HepG2 (cell line): ENCODE results near the gene GRB2. TPM values are rescaled to one million over a fixed set of nuclear protein-coding genes. Genes with fewer than 3 reads are reported as not detected.

Experiments used
- AGO1 ChIP-seq: fragments of 200-400 bp; formaldehyde crosslinking; IDR thresholded peaks from 2 replicates; pipeline ENCODE4 v1.6.1; 2017; ENCODE audit warnings: mild to moderate bottlenecking, low read depth, low read length, moderate library complexity; ENCODE audit not compliant: poor library complexity, severe bottlenecking
- BRCA1 ChIP-seq: sonication (generic); formaldehyde crosslinking; IDR thresholded peaks from 2 replicates; pipeline ENCODE4 v1.4.0; 2020; ENCODE audit warnings: missing genetic modification reagents
- DNMT1 ChIP-seq: sonication (generic); formaldehyde crosslinking; IDR thresholded peaks from 2 replicates; pipeline ENCODE4 v1.5.1; 2020; ENCODE audit warnings: mild to moderate bottlenecking, missing genetic modification reagents
- EHMT2 ChIP-seq: fragments of 200-600 bp; sonication (generic); IDR thresholded peaks from 2 replicates; pipeline ENCODE4 v1.7.0; 2017; ENCODE audit warnings: antibody characterized with exemption, low read depth, low read length, borderline replicate concordance
- FOXO1 ChIP-seq: sonication (generic); formaldehyde crosslinking; IDR thresholded peaks from 2 replicates; pipeline ENCODE4 v1.4.0; 2020; ENCODE audit warnings: missing genetic modification reagents
- GTF3A ChIP-seq: sonication (generic); formaldehyde crosslinking; conservative IDR thresholded peaks from 2 replicates; pipeline ENCODE4 v1.4.0; 2020; ENCODE audit warnings: mild to moderate bottlenecking, missing genetic modification reagents
- HOXA3 ChIP-seq: sonication (generic); formaldehyde crosslinking; IDR thresholded peaks from 2 replicates; pipeline ENCODE4 v1.5.0; 2020; ENCODE audit warnings: missing genetic modification reagents
- IRX3 ChIP-seq: sonication (generic); formaldehyde crosslinking; IDR thresholded peaks from 2 replicates; pipeline ENCODE4 v1.8.1; 2023; ENCODE audit warnings: mild to moderate bottlenecking, low read depth, missing genetic modification reagents, borderline replicate concordance
- JDP2 ChIP-seq: sonication (generic); formaldehyde crosslinking; IDR thresholded peaks from 2 replicates; pipeline ENCODE4 v1.8.1; 2022; ENCODE audit warnings: missing genetic modification reagents, borderline replicate concordance
- POLR2A ChIP-seq, 2 experiments: IDR thresholded peaks; 2 replicates each; pipeline ENCODE4 v1.6.1; 2011; ENCODE audit warnings: low read depth in 2 of 2, low read length in 2 of 2, mild to moderate bottlenecking in 1 of 2, moderate library complexity in 1 of 2; ENCODE audit not compliant: insufficient read depth in 1 of 2
- RORA ChIP-seq: sonication (generic); formaldehyde crosslinking; IDR thresholded peaks from 2 replicates; pipeline ENCODE4 v1.5.0; 2020; ENCODE audit warnings: mild to moderate bottlenecking, missing genetic modification reagents, moderate library complexity
- SMARCC2 ChIP-seq: fragments of 450-650 bp; IDR thresholded peaks from 2 replicates; pipeline ENCODE4 v1.6.1; 2017; ENCODE audit warnings: antibody characterized with exemption, mild to moderate bottlenecking
- ZKSCAN8 ChIP-seq: IDR thresholded peaks from 2 replicates; pipeline ENCODE4 v1.6.1; 2016; ENCODE audit warnings: borderline replicate concordance, missing genetic modification reagents, missing compliant biosample characterization
- ZNF367 ChIP-seq: sonication (generic); formaldehyde crosslinking; IDR thresholded peaks from 2 replicates; pipeline ENCODE4 v1.4.0; 2020; ENCODE audit warnings: missing genetic modification reagents, borderline replicate concordance
- ZNF501 ChIP-seq: sonication (generic); formaldehyde crosslinking; IDR thresholded peaks from 2 replicates; pipeline ENCODE4 v1.5.1; 2020; ENCODE audit warnings: mild to moderate bottlenecking, moderate library complexity, missing genetic modification reagents
- ZNF550 ChIP-seq: sonication (generic); formaldehyde crosslinking; IDR thresholded peaks from 2 replicates; pipeline ENCODE4 v1.4.0; 2020; ENCODE audit warnings: mild to moderate bottlenecking, missing genetic modification reagents, borderline replicate concordance
- ZNF672 ChIP-seq: sonication (generic); formaldehyde crosslinking; IDR thresholded peaks from 2 replicates; pipeline ENCODE4 v1.8.1; 2022; ENCODE audit warnings: missing genetic modification reagents
- ZNF816 ChIP-seq: sonication (generic); formaldehyde crosslinking; IDR thresholded peaks from 2 replicates; pipeline ENCODE4 v1.8.0; 2022; ENCODE audit warnings: missing genetic modification reagents, mild to moderate bottlenecking, borderline replicate concordance
- polyA plus RNA-seq, 8 experiments: library from polyadenylated mRNA; depleted of rRNA in 3 of 8; stranded (reverse) in 7 of 8; unstranded in 1 of 8; fragments of >200 nt; fragmentation: Illumina TruSeq in 4 of 8; extraction: Trizol in 4 of 8; gene quantifications; 2 replicates each; pipeline versions ENCODE4 v1.2.1 to v1.2.3, GENCODE V29; 2011 to 2016; ENCODE audit warnings: low read depth in 4 of 8, missing spikeins in 1 of 8, mixed read lengths in 1 of 8; ENCODE audit not compliant: insufficient read depth in 1 of 8
- total RNA-seq, 5 experiments: library from RNA; depleted of rRNA; stranded (reverse); fragments of >200 nt; fragmentation: Illumina TruSeq; extraction: Trizol; gene quantifications; 2 replicates each; pipeline ENCODE4 v1.2.3, GENCODE V29; 2016; ENCODE audit warnings: low read depth in 1 of 5
- TF ChIP-seq, protein P1 (sequence below): sonication (generic); formaldehyde crosslinking; IDR thresholded peaks from 2 replicates; pipeline ENCODE4 v1.4.0; 2020; ENCODE audit warnings: missing genetic modification reagents, borderline replicate concordance
- TF ChIP-seq, protein P2 (sequence below): sonication (generic); formaldehyde crosslinking; IDR thresholded peaks from 2 replicates; pipeline ENCODE4 v1.5.0; 2020; ENCODE audit warnings: mild to moderate bottlenecking, missing genetic modification reagents

The GRB2 gene
- total and polyA plus RNA-seq, 2 of the 13 experiments (the other 11 are each of a cell fraction or from before 2014, with no cell fraction given) = 84.6 to 92.3 TPM

DNA sequence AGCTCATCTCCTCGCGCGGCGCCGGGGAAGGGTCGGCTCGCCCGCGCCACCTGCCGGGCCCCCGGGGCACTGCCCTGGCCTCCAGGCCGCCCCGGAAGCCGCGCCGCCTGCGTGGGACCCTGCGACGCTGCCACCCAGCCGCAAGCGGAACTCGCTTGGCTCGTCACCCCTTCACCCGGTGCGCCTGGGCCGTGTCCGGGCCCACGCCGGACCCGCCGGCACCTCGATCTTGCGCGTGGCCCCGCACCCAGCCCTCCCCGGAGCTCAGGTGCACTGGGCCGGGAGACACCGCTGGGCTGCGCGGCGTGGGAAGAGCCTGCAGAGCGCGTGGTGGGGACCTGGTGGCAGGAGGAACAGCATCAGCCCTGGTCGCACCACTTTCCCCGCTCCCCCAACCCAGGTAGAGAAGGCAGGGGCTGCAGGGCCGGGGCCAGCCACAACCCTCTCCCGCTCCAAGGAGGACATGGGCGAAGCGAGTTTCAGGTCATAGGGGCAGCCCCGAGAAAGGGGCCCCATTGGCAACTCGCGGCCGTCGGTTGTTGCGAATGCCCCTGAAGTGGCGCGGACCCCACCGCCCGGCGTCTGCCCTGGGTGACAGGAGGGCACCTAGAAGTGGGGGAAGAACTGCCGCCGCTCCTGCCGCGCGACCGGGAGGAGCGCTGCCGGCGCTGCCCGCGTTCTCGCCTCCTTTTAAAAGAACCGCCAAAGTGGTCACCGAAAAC lies 134.1 kb downstream of the GRB2 start (continued):
- TF ChIP-seq ZNF550 = peak; percentile 74; the same call in 1 of the 2 replicates
- TF ChIP-seq, protein P1, sequence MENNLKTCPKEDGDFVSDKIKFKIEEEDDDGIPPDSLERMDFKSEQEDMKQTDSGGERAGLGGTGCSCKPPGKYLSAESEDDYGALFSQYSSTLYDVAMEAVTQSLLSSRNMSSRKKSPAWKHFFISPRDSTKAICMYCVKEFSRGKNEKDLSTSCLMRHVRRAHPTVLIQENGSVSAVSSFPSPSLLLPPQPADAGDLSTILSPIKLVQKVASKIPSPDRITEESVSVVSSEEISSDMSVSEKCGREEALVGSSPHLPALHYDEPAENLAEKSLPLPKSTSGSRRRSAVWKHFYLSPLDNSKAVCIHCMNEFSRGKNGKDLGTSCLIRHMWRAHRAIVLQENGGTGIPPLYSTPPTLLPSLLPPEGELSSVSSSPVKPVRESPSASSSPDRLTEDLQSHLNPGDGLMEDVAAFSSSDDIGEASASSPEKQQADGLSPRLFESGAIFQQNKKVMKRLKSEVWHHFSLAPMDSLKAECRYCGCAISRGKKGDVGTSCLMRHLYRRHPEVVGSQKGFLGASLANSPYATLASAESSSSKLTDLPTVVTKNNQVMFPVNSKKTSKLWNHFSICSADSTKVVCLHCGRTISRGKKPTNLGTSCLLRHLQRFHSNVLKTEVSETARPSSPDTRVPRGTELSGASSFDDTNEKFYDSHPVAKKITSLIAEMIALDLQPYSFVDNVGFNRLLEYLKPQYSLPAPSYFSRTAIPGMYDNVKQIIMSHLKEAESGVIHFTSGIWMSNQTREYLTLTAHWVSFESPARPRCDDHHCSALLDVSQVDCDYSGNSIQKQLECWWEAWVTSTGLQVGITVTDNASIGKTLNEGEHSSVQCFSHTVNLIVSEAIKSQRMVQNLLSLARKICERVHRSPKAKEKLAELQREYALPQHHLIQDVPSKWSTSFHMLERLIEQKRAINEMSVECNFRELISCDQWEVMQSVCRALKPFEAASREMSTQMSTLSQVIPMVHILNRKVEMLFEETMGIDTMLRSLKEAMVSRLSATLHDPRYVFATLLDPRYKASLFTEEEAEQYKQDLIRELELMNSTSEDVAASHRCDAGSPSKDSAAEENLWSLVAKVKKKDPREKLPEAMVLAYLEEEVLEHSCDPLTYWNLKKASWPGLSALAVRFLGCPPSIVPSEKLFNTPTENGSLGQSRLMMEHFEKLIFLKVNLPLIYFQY = no peak; the same call in 1 of the 2 replicates
- TF ChIP-seq ZNF672 (CRISPR knock-in tag) = peak; percentile 76; the same call in 1 of the 2 replicates
- no peak for TF ChIP-seq GTF3A
- TF ChIP-seq ZNF501 = peak; percentile 63
- TF ChIP-seq BRCA1 = peak; percentile 81; the same call in 1 of the 2 replicates
- 0 out of 2 replicates have a peak, but pooled peaks have one; percentile 14 for TF ChIP-seq ZNF367 (CRISPR knock-in tag)
- peak; percentile 89 for TF ChIP-seq AGO1
- no peak for TF ChIP-seq DNMT1 (CRISPR knock-in tag)
- TF ChIP-seq FOXO1 (CRISPR knock-in tag) = peak; percentile 17; the same call in 1 of the 2 replicates
- no peak for TF ChIP-seq ZNF816
- no peak for TF ChIP-seq ZKSCAN8 (CRISPR knock-in tag)
- peak; percentile 40; the same call in 1 of the 2 replicates for TF ChIP-seq JDP2
- TF ChIP-seq SMARCC2 = no peak
- no peak for TF ChIP-seq EHMT2
- TF ChIP-seq POLR2A (IDR thresholded peaks at IDR 0.05; ENCODE audit: insufficient read depth in 1 of 2, low read depth in 2 of 2, low read length in 2 of 2) = peak in 1 of 2 experiments; percentile 71; a peak in 2 of 4 replicates
- peak; percentile 91 for TF ChIP-seq IRX3
- no peak for TF ChIP-seq RORA (CRISPR knock-in tag)
- TF ChIP-seq HOXA3 (CRISPR knock-in tag) = peak; percentile 90
- TF ChIP-seq, protein P2, sequence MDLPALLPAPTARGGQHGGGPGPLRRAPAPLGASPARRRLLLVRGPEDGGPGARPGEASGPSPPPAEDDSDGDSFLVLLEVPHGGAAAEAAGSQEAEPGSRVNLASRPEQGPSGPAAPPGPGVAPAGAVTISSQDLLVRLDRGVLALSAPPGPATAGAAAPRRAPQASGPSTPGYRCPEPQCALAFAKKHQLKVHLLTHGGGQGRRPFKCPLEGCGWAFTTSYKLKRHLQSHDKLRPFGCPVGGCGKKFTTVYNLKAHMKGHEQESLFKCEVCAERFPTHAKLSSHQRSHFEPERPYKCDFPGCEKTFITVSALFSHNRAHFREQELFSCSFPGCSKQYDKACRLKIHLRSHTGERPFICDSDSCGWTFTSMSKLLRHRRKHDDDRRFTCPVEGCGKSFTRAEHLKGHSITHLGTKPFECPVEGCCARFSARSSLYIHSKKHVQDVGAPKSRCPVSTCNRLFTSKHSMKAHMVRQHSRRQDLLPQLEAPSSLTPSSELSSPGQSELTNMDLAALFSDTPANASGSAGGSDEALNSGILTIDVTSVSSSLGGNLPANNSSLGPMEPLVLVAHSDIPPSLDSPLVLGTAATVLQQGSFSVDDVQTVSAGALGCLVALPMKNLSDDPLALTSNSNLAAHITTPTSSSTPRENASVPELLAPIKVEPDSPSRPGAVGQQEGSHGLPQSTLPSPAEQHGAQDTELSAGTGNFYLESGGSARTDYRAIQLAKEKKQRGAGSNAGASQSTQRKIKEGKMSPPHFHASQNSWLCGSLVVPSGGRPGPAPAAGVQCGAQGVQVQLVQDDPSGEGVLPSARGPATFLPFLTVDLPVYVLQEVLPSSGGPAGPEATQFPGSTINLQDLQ (CRISPR knock-in tag) = no peak
- TF ChIP-seq, all 625 proteins: peak for 257
